Middle frontal gyrus (tissue), 1 donor: Measurements from ENCODE around the gene TMEM135.

Experiments used
- DNase-seq: peaks from one replicate; pipeline ENCODE4 v3.0.0-alpha.2; 2015; ENCODE audit warnings: low spot score; ENCODE audit errors: extremely low spot score

Gene TMEM135

DNA sequence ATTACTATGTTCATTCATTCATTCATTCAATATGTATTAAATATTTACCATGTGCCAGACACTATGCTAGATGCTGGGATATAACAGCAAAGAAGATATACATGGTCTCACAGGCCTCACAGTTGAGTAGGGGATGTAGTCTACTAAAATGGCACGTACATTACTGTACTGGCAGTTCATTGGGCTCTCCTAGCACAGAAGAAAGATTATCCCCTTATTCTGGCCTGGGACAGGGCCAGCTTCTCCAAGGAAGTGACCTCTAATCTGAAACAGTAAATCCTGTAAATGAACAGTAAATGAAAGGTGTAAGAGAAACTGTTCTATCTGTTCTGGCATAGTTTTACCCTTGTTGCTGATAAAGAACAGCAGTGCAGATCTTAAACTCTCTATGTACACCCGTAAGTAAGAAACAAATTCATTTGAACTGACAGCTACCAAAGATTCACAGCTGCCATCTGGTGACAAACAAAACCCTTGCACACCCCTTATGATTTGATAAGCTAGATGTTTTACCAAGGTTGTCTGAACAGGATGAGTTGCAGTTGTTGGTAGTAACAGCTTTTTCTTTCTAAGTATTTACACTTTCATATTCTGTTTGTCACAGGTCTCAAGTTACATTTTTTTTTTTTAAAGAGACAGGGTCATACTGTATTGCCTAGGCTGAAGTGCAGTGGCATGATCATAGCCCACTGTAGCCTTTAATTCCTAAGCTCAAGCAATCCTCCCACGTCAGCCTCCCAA lies 263.1 kb downstream of the TMEM135 start:
- no peak for DNase-seq

DNA sequence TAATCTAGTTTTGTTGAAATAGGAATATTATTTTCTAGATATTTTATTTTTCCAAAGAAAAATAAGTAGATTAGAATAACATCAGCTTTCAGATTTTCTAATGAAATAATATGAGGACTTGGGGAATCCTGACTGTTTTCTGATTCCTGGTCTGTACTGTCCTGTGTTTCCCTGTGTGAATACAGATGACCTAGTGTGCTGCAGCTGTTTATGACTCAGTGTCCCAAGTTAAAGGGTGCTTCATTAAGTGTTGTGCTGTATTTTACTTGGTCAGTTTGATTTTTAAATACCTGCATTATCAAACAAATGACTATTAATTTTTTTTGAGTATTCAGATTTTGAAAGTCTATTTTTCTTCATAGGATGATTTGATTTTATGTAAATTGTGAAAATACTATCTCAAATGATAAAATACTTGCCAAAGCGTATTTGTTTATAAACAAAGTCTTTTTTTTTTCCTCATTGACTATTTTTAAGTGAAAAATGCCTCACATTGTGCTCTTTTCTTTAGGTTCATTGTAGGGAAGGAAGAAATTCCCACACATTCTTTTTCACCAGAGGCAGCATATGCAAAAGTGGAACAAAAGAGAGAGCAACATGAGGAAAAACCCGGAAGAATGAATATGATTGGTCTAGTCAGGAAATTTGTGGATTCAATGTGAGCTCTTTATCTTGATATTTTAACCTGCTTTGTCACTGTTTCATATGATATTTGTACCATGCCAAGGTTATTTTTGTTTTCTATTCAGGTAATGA lies 264.2 kb downstream of the TMEM135 start:
- DNase-seq: no peak

DNA sequence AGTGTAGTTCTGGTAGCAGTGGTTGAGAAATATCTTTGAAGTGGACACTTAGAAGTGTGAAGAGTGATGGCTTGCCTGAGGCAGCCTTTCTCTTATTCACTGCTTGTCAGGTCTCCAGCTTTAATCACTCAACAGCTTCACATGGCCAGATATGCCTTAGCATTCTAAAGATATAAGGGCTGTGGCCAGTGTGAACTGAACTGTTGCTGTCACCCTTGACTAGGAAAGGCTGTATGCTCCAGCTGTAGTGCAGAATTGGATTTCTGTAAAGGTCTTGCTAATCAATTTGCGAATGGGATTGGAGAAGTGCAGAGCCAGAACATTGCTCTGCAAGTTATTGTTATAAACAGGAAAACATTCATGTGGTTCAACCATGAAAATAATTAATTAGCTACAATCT lies 266.7 kb downstream of the TMEM135 start:
- DNase-seq: no peak

DNA sequence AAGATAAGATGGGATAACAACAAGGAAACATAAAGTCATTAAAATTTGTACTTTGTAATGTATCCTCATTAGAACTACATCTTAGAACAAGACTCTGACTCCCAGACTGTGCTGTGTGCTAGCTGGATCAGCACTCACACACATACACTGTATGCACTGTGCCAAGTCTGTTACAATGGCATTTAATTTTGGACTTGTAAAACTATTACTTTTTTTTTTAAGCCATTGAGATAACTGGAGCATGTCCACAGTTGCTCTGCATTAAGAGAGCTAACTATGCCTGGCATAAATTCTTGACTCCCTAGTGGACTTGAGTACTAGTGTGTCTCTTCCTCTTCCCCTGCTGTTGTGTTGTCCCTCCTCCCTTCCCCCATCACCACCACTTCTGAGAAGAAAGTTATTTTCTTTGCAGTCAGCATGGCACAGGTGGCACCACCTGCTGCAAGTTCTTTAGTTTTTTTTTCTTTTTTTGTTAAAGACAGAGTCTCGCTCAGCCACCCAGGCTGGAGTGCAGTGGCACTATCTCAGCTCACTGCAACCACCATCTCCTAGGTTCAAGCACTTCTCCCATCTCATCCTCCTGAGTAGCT lies 268.6 kb downstream of the TMEM135 start:
- no peak for DNase-seq

DNA sequence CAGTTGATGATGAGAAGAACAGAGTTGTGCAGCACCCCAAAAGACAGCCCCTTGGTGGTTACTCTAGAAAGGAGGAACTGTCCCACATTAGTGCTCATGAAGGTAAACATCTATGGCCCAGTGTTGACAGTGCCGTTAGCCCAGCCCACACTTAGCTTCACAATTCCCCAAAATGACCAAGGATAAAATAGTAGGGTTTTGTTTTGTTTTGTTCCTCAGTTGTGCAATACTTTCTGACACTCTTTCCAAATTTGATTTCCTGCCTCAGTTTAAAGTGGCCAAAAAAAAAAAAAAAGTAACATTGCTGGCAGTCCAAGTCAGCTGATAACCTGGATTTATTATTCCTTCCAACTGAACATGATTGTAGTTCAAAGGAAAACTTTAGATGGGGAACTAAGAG lies 269.4 kb downstream of the TMEM135 start:
- DNase-seq: no peak

DNA sequence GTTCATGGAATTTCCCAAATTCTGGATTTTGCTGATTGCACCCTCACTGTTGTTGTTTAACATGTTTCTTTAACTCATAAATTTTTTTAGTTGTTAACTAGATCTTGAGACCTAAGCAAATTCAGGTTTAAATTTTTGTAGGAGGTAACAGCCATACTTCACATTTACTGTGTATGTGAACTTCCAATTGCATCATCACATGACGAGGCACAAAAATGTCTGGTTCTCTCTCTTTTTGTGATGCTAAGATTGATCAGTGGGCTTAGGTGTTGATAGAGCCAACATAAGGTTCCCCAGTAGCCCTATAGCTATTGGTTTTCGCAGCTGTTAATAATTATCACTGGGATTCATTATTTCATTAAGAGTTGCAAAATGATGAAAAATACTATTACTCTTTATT lies 277.5 kb downstream of the TMEM135 start:
- DNase-seq: no peak

DNA sequence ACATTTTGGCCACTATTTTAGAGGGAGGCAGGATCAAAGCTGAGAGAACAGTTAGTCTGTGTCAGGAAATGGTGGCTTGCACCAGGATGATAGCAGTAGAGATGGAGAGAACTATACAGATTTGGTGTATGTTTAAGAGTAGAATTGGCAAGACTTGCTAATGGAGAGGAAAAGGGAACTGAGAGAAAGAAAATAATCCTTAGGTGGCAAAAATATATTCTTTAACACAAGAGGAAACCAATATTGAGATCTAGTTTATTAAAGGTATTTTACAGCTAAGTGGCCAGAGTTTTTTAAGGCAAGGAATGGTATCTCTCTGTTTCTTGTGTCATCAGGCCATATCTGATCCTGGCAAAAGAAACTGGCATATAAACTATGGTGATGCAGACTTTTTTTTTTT lies 278.8 kb downstream of the TMEM135 start:
- DNase-seq: no peak

DNA sequence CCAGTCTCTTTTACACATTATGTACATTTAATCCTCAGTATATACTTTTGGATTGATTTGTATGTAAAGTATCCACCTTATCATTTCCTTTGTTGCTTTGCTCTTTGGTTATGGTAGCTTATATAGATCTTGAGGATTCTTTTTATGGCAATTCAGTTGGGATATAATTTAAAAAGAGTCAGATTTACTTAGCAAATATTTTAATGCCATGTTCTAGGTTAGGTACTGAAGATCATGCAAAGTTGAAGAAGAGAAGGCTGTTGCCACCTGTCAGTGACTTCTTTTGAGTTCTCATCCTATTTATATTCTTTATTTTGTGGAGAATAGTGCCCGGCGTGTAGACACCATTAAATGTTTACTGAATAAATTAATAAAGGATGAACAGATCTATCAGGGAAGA lies 279.7 kb downstream of the TMEM135 start:
- DNase-seq: no peak

DNA sequence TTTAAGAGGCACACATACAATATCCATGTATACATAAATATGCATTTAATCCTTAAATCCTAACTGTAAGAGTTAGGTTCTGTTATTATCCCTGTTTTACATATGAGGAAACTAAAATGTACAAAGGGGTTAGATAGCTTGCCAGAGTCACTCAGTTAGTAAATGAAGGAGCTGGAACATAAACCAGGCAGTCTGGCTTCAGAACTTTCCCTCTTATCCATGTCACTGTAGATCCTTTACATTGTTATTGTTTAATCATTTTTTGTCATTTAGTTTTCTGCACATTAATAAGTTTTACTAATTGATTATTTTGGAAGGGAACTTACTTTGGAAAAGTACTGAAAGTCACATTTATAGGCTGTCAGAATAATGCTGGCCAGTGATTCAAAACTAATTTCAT lies 282.4 kb downstream of the TMEM135 start:
- no peak for DNase-seq

DNA sequence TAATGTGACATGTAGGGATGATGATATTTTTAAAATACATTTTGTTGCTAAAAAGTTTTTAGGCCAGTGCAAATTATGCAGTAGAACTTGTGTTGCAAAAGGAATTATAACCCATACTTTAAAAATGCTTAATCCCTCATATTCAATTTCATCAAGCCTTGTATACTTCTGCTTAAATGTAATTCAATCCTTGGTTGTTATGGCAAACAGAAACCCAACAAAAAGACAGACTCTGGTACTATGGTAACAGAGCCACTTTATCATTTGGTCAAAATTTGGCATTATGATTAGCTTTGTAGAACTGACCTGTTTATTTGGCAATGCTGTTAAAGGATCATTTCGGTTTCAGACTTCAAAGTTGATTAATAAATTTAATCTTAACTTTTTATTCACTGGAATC lies 284.8 kb downstream of the TMEM135 start:
- DNase-seq: no peak

DNA sequence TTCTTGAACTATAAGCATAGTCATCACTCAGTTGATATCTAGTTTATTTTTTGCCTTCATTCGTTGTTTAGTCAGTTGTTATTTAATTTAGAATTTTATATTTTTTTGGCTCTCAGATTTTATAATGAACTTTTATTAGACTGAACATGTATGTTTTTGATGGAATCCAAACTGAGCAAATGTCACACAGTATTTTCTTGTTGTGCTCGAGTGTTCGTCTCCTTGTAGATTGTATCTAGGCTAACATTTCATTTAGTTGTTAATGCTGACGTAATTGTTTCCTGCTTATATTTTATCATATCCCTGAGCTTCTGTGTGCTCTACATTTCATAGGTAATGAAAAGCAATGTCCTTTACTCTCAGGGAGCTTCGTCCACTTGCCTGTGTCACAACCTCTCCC lies 286.2 kb downstream of the TMEM135 start:
- no peak for DNase-seq

DNA sequence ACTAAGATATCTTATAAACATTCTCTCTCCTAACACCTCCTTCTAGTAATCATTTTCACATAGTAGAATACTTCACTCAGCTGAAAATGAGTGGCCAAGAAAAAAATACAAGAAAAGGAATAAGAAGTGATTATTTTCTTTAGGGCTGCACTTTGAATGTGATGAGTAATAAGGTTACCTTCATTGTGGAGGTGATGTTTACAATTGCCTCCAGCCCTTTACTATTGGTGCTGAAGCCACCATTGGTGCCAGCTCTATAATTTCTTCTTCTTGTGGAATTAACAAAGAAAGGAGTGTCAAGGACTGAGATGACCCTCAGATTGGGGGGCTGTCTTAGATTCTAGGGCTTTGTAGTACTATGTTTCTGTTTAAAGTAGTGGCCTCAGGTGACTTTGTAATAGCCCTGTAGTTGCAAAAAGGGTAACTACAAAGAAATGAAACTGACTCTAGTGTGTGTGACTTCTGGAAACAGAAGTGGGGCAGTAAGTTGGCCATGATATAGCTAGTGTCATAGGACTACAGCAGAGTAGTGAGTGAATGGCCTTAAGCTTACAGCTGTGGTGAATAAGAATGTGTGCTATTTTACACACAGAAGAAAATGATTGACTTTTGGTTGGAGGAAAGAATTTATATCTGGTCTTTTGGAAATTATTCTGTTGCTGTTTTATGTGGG lies 287.2 kb downstream of the TMEM135 start:
- no peak for DNase-seq

DNA sequence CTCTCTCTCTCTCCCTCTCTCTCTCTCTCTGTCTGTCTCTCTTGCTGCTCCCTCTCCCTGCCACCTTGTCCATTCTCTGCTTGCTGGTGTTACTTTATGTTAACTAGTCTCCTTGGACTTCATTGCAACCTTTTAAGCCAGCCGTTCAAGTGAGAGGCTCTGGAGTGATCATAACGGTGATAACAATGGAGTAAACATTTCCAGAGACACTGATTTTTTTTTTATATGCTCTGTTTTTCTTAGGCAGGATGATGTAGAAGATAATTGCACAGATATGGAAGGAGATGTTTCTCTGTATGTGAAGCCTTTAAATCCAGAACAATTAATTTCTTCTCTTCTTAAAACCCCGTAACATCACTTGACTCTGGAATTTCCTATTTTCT lies 287.7 kb downstream of the TMEM135 start:
- DNase-seq: no peak

DNA sequence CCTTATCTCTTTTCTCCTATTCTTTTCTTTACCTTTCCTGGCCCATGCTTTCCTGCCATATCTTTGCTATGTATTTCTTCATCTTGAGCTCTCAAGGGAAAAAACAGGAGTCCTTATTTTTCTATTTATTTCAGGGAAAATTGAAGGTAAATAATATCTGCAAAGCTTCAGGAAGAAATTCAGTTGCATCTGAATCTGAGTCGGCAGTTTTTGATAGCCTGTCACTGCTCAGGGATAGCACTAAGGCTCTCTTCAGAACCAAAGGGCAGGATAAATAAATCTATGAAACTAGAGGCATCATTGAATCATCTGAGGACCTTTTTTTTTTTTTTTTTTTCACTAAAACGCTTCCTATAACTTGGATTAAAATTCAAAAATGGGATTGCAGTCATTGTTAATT lies 288.9 kb downstream of the TMEM135 start:
- DNase-seq: no peak

DNA sequence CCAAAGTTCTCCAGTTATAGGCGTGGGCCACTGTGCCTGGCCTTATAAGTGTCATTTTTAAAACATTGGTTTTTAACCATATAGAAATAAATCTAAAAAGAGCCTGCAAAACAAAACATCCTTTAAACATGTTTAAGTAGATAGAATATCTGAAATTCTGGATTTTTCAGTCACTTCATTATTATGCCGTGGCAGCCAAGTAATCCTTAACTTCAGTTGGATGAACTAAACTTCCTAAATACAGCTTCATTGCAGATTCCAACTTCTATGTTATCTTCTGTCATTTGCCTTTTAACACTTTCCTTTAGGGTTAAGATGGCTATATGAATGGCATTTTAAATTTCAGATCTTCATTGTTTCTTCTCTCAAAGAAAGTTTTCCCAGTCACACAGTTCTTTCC lies 291.4 kb downstream of the TMEM135 start:
- DNase-seq: no peak

DNA sequence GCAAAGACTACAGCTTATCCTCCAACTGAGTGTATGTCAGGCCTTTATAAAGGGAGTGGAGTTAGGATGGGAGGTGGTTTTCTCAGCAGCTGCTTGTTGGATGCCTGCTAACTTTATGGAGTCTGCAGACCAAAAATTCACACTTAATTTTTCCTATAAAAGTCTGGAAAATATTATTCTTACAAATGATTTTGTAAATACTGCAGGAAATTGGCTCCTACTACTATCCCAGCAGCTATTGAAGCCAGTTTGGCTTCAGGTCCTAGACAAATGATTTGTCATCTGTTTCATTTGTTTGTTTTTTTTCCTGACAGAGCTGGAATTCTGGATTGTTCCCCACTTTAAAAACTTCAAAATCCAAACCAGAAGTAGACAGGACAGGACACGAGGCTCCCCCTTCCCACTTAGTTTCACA lies 292.5 kb downstream of the TMEM135 start:
- no peak for DNase-seq

DNA sequence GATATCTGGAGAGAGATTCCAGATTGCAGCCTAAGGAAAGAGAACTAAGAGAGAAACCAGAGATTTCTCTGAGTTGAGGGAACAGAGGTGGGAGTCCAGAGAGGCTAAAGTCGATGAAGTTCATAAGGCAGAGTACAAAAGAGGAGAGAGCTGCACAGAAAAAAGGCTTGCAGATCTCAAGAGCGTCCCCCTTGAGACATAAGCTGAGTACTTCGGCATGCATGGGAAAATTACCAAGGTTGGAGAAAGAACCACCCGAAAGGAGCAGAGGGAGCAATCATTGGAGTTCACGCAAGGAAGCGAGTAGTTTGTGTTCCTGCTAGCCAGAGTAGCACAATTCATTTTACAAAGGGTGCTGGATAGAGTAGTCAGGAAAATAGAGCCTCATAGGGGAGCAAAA lies 293.5 kb downstream of the TMEM135 start:
- DNase-seq: no peak

DNA sequence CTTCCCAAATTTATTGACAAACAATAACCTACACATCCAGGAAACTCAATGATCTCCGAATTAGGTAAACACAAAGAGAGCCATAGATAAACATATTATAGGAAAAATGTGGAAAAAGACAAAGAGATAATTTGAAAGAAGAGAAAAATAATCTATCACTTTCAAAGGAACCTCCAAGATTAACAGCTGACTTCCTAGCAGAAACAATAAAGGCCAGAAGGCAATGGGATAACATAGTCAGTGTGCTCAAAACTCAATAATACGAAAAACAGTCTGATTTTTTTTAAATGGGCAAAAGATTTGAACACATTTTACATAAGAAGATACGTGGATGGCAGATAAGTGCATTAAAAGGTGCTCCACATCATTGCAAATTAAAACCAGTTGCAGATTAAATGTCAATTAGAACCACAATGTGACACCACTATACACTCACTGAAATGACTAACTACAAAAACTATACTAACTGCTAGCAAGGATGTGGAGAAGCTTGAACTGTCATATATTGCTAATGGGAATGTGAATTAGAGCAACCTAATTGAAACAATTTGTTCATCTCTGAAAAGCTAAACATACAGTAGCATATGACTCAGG lies 300.4 kb downstream of the TMEM135 start:
- DNase-seq: no peak

DNA sequence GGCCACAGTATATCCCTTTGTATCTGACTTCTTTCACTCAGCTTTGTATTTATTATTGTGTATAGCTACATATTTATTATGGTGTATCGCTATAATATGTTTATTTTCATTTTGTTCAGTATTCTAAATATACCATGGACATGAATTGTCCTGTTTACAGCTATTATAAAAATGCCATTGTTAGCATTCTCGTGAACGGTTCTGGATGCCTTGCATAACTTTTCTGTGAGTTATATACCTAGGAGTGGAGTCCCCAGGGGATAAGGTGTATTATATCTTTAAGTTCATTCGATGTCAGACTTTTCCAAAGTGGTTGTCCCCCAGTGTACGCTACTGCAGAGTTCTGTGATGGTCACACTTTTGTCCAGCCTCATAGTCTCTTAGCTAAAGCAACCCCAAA lies 301.7 kb downstream of the TMEM135 start:
- DNase-seq: no peak

DNA sequence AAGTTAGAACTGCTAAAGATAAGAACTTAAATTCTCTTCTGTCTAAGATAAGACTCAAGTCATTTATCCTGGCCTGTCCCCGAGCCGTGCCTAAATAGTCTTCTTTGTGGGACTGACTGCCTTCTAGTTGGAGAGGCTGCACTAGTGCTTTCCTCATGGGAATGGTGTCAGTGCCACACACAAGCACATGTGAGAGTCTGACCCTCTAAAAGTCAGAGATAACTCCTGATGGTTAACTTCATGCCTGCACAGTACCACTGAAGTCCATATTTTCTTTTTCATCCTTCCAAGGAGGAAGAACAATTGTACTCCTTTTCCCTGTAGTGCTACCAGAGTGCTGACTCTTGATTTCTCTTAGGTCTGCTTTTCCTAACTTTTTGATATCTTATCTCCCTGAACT lies 309.7 kb downstream of the TMEM135 start:
- DNase-seq: no peak

DNA sequence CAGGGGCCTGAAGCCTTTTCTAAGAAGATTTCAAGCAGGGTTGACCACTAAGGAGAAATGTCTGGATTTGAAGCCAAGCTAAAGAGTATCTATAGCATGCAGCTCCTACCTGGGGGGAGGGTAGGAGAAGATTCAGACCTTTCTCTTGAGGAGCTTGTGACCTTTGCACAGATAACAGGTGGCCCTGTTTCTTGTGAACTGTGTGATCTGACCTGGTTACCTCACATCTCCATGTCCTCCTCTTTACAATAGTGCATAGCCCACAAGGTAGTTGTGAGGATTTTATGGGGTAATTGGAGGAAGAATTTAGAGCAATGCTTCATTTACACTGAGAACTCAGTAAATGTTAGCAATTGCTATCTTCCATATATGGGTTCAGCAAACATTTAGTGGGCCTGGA lies 310.1 kb downstream of the TMEM135 start:
- no peak for DNase-seq

DNA sequence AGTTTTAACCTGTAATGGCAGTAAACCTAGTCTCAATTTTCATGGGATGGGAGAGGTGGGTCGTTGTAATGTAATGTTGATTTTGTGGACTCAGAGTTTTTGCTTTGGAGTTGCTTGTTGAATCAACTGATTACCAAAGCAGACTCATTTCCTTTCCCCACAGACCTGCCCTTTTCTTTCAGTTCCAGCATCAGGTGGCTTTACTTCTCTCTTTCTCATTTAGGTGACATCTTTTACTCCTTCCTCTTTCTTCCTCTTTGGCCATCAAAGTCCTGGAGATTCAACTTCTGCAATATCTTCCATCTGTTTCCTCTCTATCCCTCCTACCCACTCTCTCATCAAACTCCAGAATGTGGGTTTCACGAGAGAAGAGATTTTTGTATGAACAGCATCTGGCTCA lies 313.9 kb downstream of the TMEM135 start:
- DNase-seq: no peak
